Naive thymus-derived CD4-positive, alpha-beta T cell (primary cell): Measurements from ENCODE around the gene WDR17. TPM values are rescaled to one million over a fixed set of nuclear protein-coding genes. Genes with fewer than 3 reads are reported as not detected.

Experiments used
- ATAC-seq: fragments of 150-1000 bp; cut with Tn5 transposase; 2 replicates; pipeline ENCODE4 v1.10.0; 2021; ENCODE audit warnings: mild to moderate bottlenecking, moderate library complexity
- CTCF ChIA-PET: fragments of 350-600 bp; sonication (Branson Sonifier 250); formaldehyde crosslinking; loops from one replicate; lab custom pipeline; 2021; ENCODE audit warnings: antibody characterized with exemption; lab: Charles Lee
- POLR2A ChIA-PET: fragments of 350-600 bp; sonication (Branson Sonifier 250); formaldehyde crosslinking; loops from one replicate; lab custom pipeline; 2021; ENCODE audit warnings: antibody characterized with exemption, inconsistent platforms; lab: Charles Lee
- DNase-seq, 9 donors: peaks; one replicate each; pipeline versions ENCODE4 v3.0.0 to v3.0.0-alpha.2; 2020 to 2022; ENCODE audit warnings: mixed read lengths in 1 of 9
- H3K27ac ChIP-seq: one replicate; pipeline ENCODE4 v1.7.0; 2013; ENCODE audit warnings: mild to moderate bottlenecking, low read depth, low read length, moderate library complexity
- H3K27me3 ChIP-seq, 2 donors: one replicate each; pipeline ENCODE4 v1.7.0; 2013; ENCODE audit warnings: low read length in 2 of 2, mild to moderate bottlenecking in 2 of 2, moderate library complexity in 2 of 2; ENCODE audit not compliant: control insufficient read depth in 2 of 2, insufficient read depth in 2 of 2
- H3K36me3 ChIP-seq, 3 experiments: 1 replicate in 2 of 3; 2 replicates in 1 of 3; pipeline ENCODE4 v1.7.0; 2013; ENCODE audit warnings: low read length in 3 of 3, mild to moderate bottlenecking in 3 of 3, moderate library complexity in 1 of 3; ENCODE audit not compliant: insufficient read depth in 3 of 3, control insufficient read depth in 2 of 3
- H3K4me1 ChIP-seq, 2 donors: one replicate each; pipeline ENCODE4 v1.7.0; 2013; ENCODE audit warnings: low read length in 2 of 2, mild to moderate bottlenecking in 2 of 2, moderate library complexity in 1 of 2; ENCODE audit not compliant: control insufficient read depth in 2 of 2, insufficient read depth in 2 of 2
- H3K4me3 ChIP-seq: 2 replicates; pipeline ENCODE4 v1.7.0; 2013; ENCODE audit warnings: mild to moderate bottlenecking, low read length
- H3K9me3 ChIP-seq, 3 experiments: 1 replicate in 2 of 3; 2 replicates in 1 of 3; pipeline ENCODE4 v1.7.0; 2013; ENCODE audit warnings: low read length in 3 of 3; ENCODE audit not compliant: control insufficient read depth in 2 of 3
- H3K27ac Mint-ChIP-seq, 9 donors: one replicate each; pipeline ENCODE4 v1.8.0; 2020 to 2022; ENCODE audit warnings: mixed read lengths in 9 of 9, mild to moderate bottlenecking in 8 of 9, moderate library complexity in 5 of 9, inconsistent platforms in 2 of 9
- H3K27me3 Mint-ChIP-seq, 5 donors: one replicate each; pipeline ENCODE4 v1.8.0; 2021 to 2022; ENCODE audit warnings: mixed read lengths in 5 of 5, mild to moderate bottlenecking in 1 of 5
- H3K36me3 Mint-ChIP-seq, 5 donors: one replicate each; pipeline ENCODE4 v1.8.0; 2020 to 2022; ENCODE audit warnings: mixed read lengths in 5 of 5, mild to moderate bottlenecking in 3 of 5, inconsistent platforms in 1 of 5
- H3K4me1 Mint-ChIP-seq, 7 donors: one replicate each; pipeline ENCODE4 v1.8.0; 2020 to 2022; ENCODE audit warnings: mixed read lengths in 7 of 7, mild to moderate bottlenecking in 3 of 7, inconsistent platforms in 1 of 7
- H3K4me3 Mint-ChIP-seq, 10 donors: one replicate each; pipeline ENCODE4 v1.8.0; 2020 to 2022; ENCODE audit warnings: mild to moderate bottlenecking in 10 of 10, mixed read lengths in 10 of 10, moderate library complexity in 6 of 10, inconsistent platforms in 2 of 10
- H3K9me3 Mint-ChIP-seq, 11 donors: one replicate each; pipeline ENCODE4 v1.8.0; 2020 to 2022; ENCODE audit warnings: mixed read lengths in 11 of 11, mild to moderate bottlenecking in 4 of 11, inconsistent platforms in 1 of 11, moderate library complexity in 1 of 11
- intact Hi-C, 2 donors: fragments of 100-400 bp; cut with micrococcal nuclease; formaldehyde crosslinking; loops; one replicate each; pipeline ENCODE4 v1.15.1; 2023
- polyA plus RNA-seq, 2 donors: library from polyadenylated mRNA; unstranded; fragments of 300-500 nt; fragmentation: Illumina TruSeq; gene quantifications; one replicate each; pipeline ENCODE4 v1.2.3, GENCODE V29; 2021
- total RNA-seq, 6 experiments: library from RNA in 5 of 6; stranded (reverse) in 5 of 6; gene quantifications; 1 replicate in 5 of 6; 2 replicates in 1 of 6; pipeline ENCODE4 v1.2.3 and lab custom pipeline; 2021 to 2026

WDR17 gene
- total and polyA plus RNA-seq, 7 experiments from 2014 or later = 0.22 to 1.5 (median 0.87) TPM

GRCh38 chr4:176149680-176150355 lies 84.2 kb downstream of the WDR17 start:
- CTCF ChIA-PET = interaction anchor here (0.7 kb wide), 1 partner anchor 1284 kb away, joined by 3 read pairs; no protein-coding TSS in a partner anchor
- POLR2A ChIA-PET = no interaction called here
- Mint-ChIP-seq H3K27ac (no peak overlapping the region), H3K36me3 (no peaks in the 10 kb centered on the region), H3K4me1 (no peaks in the 10 kb centered on the region), H3K4me3 (no peak overlapping the region), H3K9me3 (no peaks in the 10 kb centered on the region), H3K27me3 (no peaks in the 10 kb centered on the region)
- DNase-seq (no peak), ATAC-seq (no peak)
- Histone ChIP-seq H3K27ac (no peak overlapping the region), H3K4me3 (no peak overlapping the region), H3K4me1 (no peaks in the 10 kb centered on the region), H3K27me3 (no peaks in the 10 kb centered on the region), H3K36me3 (no peaks in the 10 kb centered on the region), H3K9me3 (no peaks in the 10 kb centered on the region)
- intact Hi-C loops = loop anchor here (1.0 kb wide), 2 partner anchors 190 to 191 kb away; no protein-coding TSS in a partner anchor

DNA sequence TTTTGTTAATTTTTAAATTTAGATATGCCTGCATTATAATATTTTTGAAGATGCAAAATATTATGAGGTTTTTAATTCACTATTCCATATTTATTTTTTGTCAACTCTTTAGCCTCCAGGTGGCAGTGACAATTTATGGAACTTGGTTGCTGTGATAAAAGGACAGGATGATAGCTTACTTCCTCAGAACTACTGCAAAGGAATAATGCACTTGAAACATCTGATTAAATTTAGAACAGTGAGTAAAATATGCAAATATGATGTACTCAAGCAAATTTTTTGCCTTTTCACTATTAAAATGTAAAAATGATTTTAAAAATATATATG lies 84.7 kb downstream of the WDR17 start:
- H3K4me1 ChIP-seq = no peaks in the 10 kb centered on the region
- no peaks in the 10 kb centered on the region for H3K4me1 Mint-ChIP-seq
- H3K27me3 ChIP-seq = no peaks in the 10 kb centered on the region
- no peak overlapping the region for H3K4me3 ChIP-seq
- no peaks in the 10 kb centered on the region for H3K36me3 Mint-ChIP-seq
- intact Hi-C loops = loop anchor here (1.0 kb wide), 2 partner anchors 190 to 191 kb away; no protein-coding TSS in a partner anchor
- no peaks in the 10 kb centered on the region for H3K9me3 Mint-ChIP-seq
- ChIA-PET CTCF (interaction anchor here (0.5 kb wide), 1 partner anchor 15 kb away, joined by 3 read pairs; no protein-coding TSS in a partner anchor), POLR2A (no interaction called here)
- DNase-seq = peak in 1 of 9 donors; percentile 1
- no peak overlapping the region for H3K27ac ChIP-seq
- H3K36me3 ChIP-seq = no peaks in the 10 kb centered on the region
- no peaks in the 10 kb centered on the region for H3K9me3 ChIP-seq
- no peak for ATAC-seq
- no peak overlapping the region for H3K27ac Mint-ChIP-seq
- no peaks in the 10 kb centered on the region for H3K27me3 Mint-ChIP-seq
- H3K4me3 Mint-ChIP-seq = no peak overlapping the region

DNA sequence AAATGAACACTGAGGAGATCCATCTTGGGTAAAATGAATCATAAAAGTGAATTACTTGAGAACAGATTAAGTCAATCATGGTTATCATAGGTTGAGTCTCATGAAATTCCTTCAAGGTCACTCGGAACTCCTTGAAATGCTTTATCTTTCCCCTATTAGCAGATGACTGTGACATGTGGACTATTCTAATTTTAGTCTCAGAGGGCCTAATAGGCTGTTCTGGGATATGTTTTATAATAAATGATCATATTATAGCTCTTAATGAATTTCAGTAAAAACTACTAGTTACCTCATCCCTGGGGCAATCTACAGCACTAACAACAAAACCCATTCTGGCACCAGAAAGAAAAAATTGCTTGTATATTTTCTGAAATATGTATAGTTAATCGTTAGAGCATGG lies 85.1 kb downstream of the WDR17 start:
- no peaks in the 10 kb centered on the region for H3K27me3 Mint-ChIP-seq
- ATAC-seq = no peak
- CTCF ChIA-PET = interaction anchor here (0.5 kb wide), 1 partner anchor 15 kb away, joined by 3 read pairs; no protein-coding TSS in a partner anchor
- Histone ChIP-seq H3K9me3 (no peaks in the 10 kb centered on the region), H3K27me3 (no peaks in the 10 kb centered on the region), H3K27ac (no peak overlapping the region), H3K4me1 (no peaks in the 10 kb centered on the region), H3K4me3 (no peak overlapping the region), H3K36me3 (no peaks in the 10 kb centered on the region)
- no peak overlapping the region for H3K27ac Mint-ChIP-seq
- no peaks in the 10 kb centered on the region for H3K9me3 Mint-ChIP-seq
- no peaks in the 10 kb centered on the region for H3K36me3 Mint-ChIP-seq
- no peak for DNase-seq
- intact Hi-C loops = loop anchor here (1.0 kb wide), 2 partner anchors 190 to 191 kb away; no protein-coding TSS in a partner anchor
- no peaks in the 10 kb centered on the region for H3K4me1 Mint-ChIP-seq
- POLR2A ChIA-PET = no interaction called here
- H3K4me3 Mint-ChIP-seq = no peak overlapping the region

DNA sequence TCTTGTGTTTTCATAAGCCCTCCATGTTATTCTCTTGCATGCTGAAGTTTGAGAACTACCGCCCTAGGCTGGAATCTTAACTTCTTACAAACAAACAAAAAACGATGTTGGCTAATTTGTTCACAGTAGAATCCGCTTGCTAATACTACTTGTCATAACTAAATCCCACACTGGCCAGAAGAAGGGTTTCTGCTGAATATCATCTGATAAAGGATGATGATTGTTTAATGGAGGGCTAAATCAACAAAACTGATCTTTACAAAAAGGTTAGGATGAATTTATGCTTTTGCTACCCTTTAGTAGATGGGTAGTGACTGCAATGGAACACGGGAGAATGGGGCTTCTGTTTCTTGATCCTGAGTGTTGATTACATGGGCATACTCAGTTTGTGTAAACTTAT lies 87.5 kb downstream of the WDR17 start:
- H3K4me1 Mint-ChIP-seq = no peaks in the 10 kb centered on the region
- no peak overlapping the region for H3K4me3 Mint-ChIP-seq
- no peaks in the 10 kb centered on the region for H3K27me3 ChIP-seq
- ATAC-seq (no peak), DNase-seq (no peak)
- H3K36me3 ChIP-seq = no peaks in the 10 kb centered on the region
- no peak overlapping the region for H3K27ac Mint-ChIP-seq
- CTCF ChIA-PET = interaction anchor here (0.6 kb wide), 1 partner anchor 12 kb away, joined by 3 read pairs; no protein-coding TSS in a partner anchor
- H3K9me3 ChIP-seq = no peaks in the 10 kb centered on the region
- no peaks in the 10 kb centered on the region for H3K4me1 ChIP-seq
- no peak overlapping the region for H3K27ac ChIP-seq
- no peak overlapping the region for H3K4me3 ChIP-seq
- no peaks in the 10 kb centered on the region for H3K9me3 Mint-ChIP-seq
- no peaks in the 10 kb centered on the region for H3K27me3 Mint-ChIP-seq
- intact Hi-C loops = no loop called here
- POLR2A ChIA-PET = no interaction called here
- no peaks in the 10 kb centered on the region for H3K36me3 Mint-ChIP-seq

DNA sequence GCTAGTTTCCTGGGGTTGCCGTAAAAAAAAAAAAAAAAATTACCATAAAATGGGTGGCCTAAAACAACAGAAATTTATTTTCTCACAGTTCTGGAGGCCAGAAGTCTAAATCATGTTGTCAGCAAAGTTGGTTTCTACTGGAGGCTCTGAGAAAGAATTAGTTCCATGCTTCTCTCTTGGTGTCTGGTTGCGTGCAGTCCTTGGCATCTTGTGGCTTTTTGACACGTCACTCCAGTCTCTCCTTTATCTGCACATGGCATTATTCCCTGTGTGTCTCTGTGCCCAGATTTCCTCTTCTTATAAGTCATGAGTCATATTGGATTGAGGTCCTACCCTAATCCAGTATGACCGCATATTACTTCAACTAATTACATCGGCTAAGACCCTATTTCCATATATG lies 91.0 kb downstream of the WDR17 start:
- Histone ChIP-seq H3K27me3 (no peaks in the 10 kb centered on the region), H3K4me3 (no peak overlapping the region), H3K4me1 (no peaks in the 10 kb centered on the region), H3K9me3 (no peaks in the 10 kb centered on the region), H3K36me3 (no peaks in the 10 kb centered on the region), H3K27ac (no peak overlapping the region)
- ChIA-PET CTCF (no interaction called here), POLR2A (no interaction called here)
- ATAC-seq (no peak), DNase-seq (no peak)
- Mint-ChIP-seq H3K4me1 (no peaks in the 10 kb centered on the region), H3K36me3 (no peaks in the 10 kb centered on the region), H3K27ac (no peak overlapping the region), H3K4me3 (no peak overlapping the region), H3K27me3 (peaks cover 0 to 6% (median 0%) of the 10 kb centered on the region in 5 donors), H3K9me3 (no peaks in the 10 kb centered on the region)
- intact Hi-C loops = no loop called here

DNA sequence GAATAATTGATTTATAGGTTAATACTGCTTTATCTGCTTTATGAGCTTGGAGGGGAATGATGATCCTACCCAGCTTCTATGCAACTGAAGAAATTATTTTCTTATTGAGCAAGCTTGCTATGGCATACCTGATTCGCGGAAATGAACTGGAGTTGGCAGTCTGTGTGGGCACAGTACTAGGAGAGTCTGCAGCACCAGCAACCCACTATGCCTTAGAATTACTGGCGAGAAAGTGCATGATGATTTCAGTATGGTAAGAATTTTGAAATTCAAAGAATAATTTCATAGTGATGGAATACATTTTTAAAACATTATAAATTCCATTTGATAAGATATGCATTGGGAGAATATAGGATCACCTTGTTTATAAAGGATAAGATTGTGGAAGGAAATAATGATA lies 97.4 kb downstream of the WDR17 start:
- no peaks in the 10 kb centered on the region for H3K27me3 ChIP-seq
- Mint-ChIP-seq H3K4me3 (no peak overlapping the region), H3K27me3 (peaks cover 0 to 13% (median 0%) of the 10 kb centered on the region in 5 donors), H3K36me3 (no peaks in the 10 kb centered on the region), H3K27ac (no peak overlapping the region), H3K9me3 (no peaks in the 10 kb centered on the region), H3K4me1 (no peaks in the 10 kb centered on the region)
- no peak for DNase-seq
- no peaks in the 10 kb centered on the region for H3K36me3 ChIP-seq
- ChIA-PET POLR2A (interaction anchor here (0.9 kb wide), 1 partner anchor 11 kb away, joined by 6 read pairs; no protein-coding TSS in a partner anchor), CTCF (no interaction called here)
- H3K27ac ChIP-seq = no peak overlapping the region
- H3K4me1 ChIP-seq = no peaks in the 10 kb centered on the region
- H3K4me3 ChIP-seq = no peak overlapping the region
- ATAC-seq = no peak
- intact Hi-C loops = no loop called here
- H3K9me3 ChIP-seq = no peaks in the 10 kb centered on the region

GRCh38 chr4:176185051-176185450 lies 119.4 kb downstream of the WDR17 start:
- H3K27me3 Mint-ChIP-seq = peaks cover 6 to 42% (median 27%) of the 10 kb centered on the region in 5 donors
- H3K4me1 Mint-ChIP-seq = no peaks in the 10 kb centered on the region
- ChIA-PET POLR2A (no interaction called here), CTCF (no interaction called here)
- no peak for ATAC-seq
- H3K27ac ChIP-seq = no peak overlapping the region
- intact Hi-C loops = no loop called here
- H3K4me3 ChIP-seq = no peak overlapping the region
- no peaks in the 10 kb centered on the region for H3K27me3 ChIP-seq
- H3K36me3 ChIP-seq = no peaks in the 10 kb centered on the region
- no peaks in the 10 kb centered on the region for H3K9me3 ChIP-seq
- no peak for DNase-seq
- no peaks in the 10 kb centered on the region for H3K36me3 Mint-ChIP-seq
- H3K4me3 Mint-ChIP-seq = no peak overlapping the region
- no peak overlapping the region for H3K27ac Mint-ChIP-seq
- no peaks in the 10 kb centered on the region for H3K9me3 Mint-ChIP-seq
- H3K4me1 ChIP-seq = no peaks in the 10 kb centered on the region
